Gastrocnemius medialis (tissue), 4 donors: Measurements from ENCODE around the gene SEC22C. TPM values are rescaled to one million over a fixed set of nuclear protein-coding genes. Genes with fewer than 3 reads are reported as not detected.

Experiments
- ATAC-seq, 2 donors: fragments of 150-250 bp; one replicate each; pipeline ENCODE4 v1.9.1; 2016
- DNase-seq, 2 donors: peaks; one replicate each; pipeline ENCODE4 v3.0.0-alpha.2; 2019
- H3K27ac ChIP-seq, 4 donors: fragments of 200-600 bp; sonication (generic); 1 replicate in 1 of 4; 2 replicates in 3 of 4; pipeline ENCODE4 v1.5.1; 2016 to 2018; ENCODE audit warnings: mild to moderate bottlenecking in 2 of 4, moderate library complexity in 1 of 4
- H3K27me3 ChIP-seq, 3 donors: fragments of 200-600 bp; sonication (generic) in 2 of 3; 1 replicate in 1 of 3; 2 replicates in 2 of 3; pipeline versions ENCODE4 v1.5.1 to v1.6.0; 2016 to 2019; ENCODE audit warnings: mild to moderate bottlenecking in 1 of 3, moderate library complexity in 1 of 3
- H3K36me3 ChIP-seq, 2 donors: fragments of 200-600 bp; sonication (generic) in 1 of 2; one replicate each; pipeline ENCODE4 v1.5.1; 2017 to 2018
- H3K4me1 ChIP-seq, 2 donors: fragments of 200-600 bp; sonication (generic) in 1 of 2; one replicate each; pipeline ENCODE4 v1.5.1; 2016 to 2017; ENCODE audit warnings: mild to moderate bottlenecking in 2 of 2
- H3K4me3 ChIP-seq, 4 donors: fragments of 200-600 bp; sonication (generic) in 3 of 4; 1 replicate in 1 of 4; 2 replicates in 3 of 4; pipeline ENCODE4 v1.5.1; 2016 to 2019; ENCODE audit warnings: mild to moderate bottlenecking in 2 of 4
- H3K9me3 ChIP-seq, 3 donors: fragments of 200-600 bp; sonication (generic) in 2 of 3; 1 replicate in 1 of 3; 2 replicates in 2 of 3; pipeline ENCODE4 v1.5.1; 2016 to 2019
- CTCF ChIP-seq, 5 experiments: fragments of 450-650 bp in 3 of 5; fragments of 200-600 bp in 2 of 5; sonication (generic) in 2 of 5; IDR thresholded peaks in 4 of 5; conservative IDR thresholded peaks in 1 of 5; 1 replicate in 4 of 5; 2 replicates in 1 of 5; pipeline ENCODE4 v1.5.1; 2016 to 2019; ENCODE audit warnings: antibody characterized with exemption in 5 of 5, mild to moderate bottlenecking in 3 of 5, moderate library complexity in 3 of 5
- POLR2A ChIP-seq, 2 donors: fragments of 450-650 bp; IDR thresholded peaks; one replicate each; pipeline ENCODE4 v1.6.1; 2017; ENCODE audit warnings: antibody characterized with exemption in 2 of 2, mild to moderate bottlenecking in 2 of 2, moderate library complexity in 2 of 2
- in situ Hi-C, 4 donors: fragments of 200-750 bp; cut with MboI; loops; one replicate each; pipeline versions ENCODE4 v1.15.0 to v1.8.0; 2017; ENCODE audit warnings: low sequenced_read_pairs in 4 of 4
- intact Hi-C: fragments of 100-400 bp; cut with DNase I; formaldehyde crosslinking; loops from one replicate; pipeline ENCODE4 v1.15.1; 2023; ENCODE audit warnings: low total_unique reads
- total RNA-seq, 4 donors: library from RNA; depleted of rRNA; stranded (reverse); fragments of >200 nt; gene quantifications; one replicate each; pipeline versions ENCODE4 v1.1.0 to v1.2.3, GENCODE V29; 2016

The SEC22C gene
- total RNA-seq, 4 donors from 2014 or later = 35.5 to 54.6 (median 40.6) TPM

GRCh38 chr3:42526616-42527367, 55.0 kb downstream of the SEC22C start:
- Histone ChIP-seq H3K4me1 (no peaks in the 10 kb centered on the region), H3K27ac (no peak overlapping the region), H3K9me3 (no peaks in the 10 kb centered on the region), H3K27me3 (no peaks in the 10 kb centered on the region), H3K4me3 (no peak overlapping the region), H3K36me3 (no peaks in the 10 kb centered on the region)
- intact Hi-C loops = no loop called here
- no peak for TF ChIP-seq CTCF (IDR thresholded peaks at IDR 0.05 in 4 of 5, conservative IDR thresholded peaks at IDR 0.05 in 1 of 5)
- TF ChIP-seq POLR2A (IDR thresholded peaks at IDR 0.05) = no peak
- no peak for ATAC-seq
- in situ Hi-C loops = loop anchor here in 1 of 4 donors (25.0 kb wide), 1 partner anchor 289 kb away; no protein-coding TSS in a partner anchor
- DNase-seq = no peak

- intact Hi-C loops = no loop called here
- TF ChIP-seq POLR2A (IDR thresholded peaks at IDR 0.05) (no peak), CTCF (IDR thresholded peaks at IDR 0.05 in 4 of 5, conservative IDR thresholded peaks at IDR 0.05 in 1 of 5) (no peak)
- in situ Hi-C loops = loop anchor here in 1 of 4 donors (25.0 kb wide), 1 partner anchor 289 kb away; no protein-coding TSS in a partner anchor
- Histone ChIP-seq H3K4me3 (no peak overlapping the region), H3K4me1 (no peaks in the 10 kb centered on the region), H3K36me3 (no peaks in the 10 kb centered on the region), H3K27me3 (no peaks in the 10 kb centered on the region), H3K9me3 (no peaks in the 10 kb centered on the region), H3K27ac (no peak overlapping the region)
- ATAC-seq (no peak), DNase-seq (no peak)
Observed at GRCh38 chr3:42525736-42526345, 55.9 kb downstream of the SEC22C start.

GRCh38 chr3:42525212-42525611, 56.6 kb downstream of the SEC22C start:
- no peaks in the 10 kb centered on the region for H3K27me3 ChIP-seq
- DNase-seq = no peak
- TF ChIP-seq CTCF (IDR thresholded peaks at IDR 0.05 in 4 of 5, conservative IDR thresholded peaks at IDR 0.05 in 1 of 5) (no peak), POLR2A (IDR thresholded peaks at IDR 0.05) (no peak)
- no peak overlapping the region for H3K27ac ChIP-seq
- H3K36me3 ChIP-seq = no peaks in the 10 kb centered on the region
- no peak for ATAC-seq
- in situ Hi-C loops = loop anchor here in 1 of 4 donors (25.0 kb wide), 1 partner anchor 288 kb away; no protein-coding TSS in a partner anchor
- H3K4me3 ChIP-seq = no peak overlapping the region
- no peaks in the 10 kb centered on the region for H3K9me3 ChIP-seq
- intact Hi-C loops = no loop called here
- no peaks in the 10 kb centered on the region for H3K4me1 ChIP-seq

- Histone ChIP-seq H3K4me3 (no peak overlapping the region), H3K9me3 (no peaks in the 10 kb centered on the region), H3K27ac (no peak overlapping the region), H3K36me3 (no peaks in the 10 kb centered on the region), H3K4me1 (no peaks in the 10 kb centered on the region), H3K27me3 (no peaks in the 10 kb centered on the region)
- in situ Hi-C loops (loop anchor here in 1 of 4 donors (25.0 kb wide), 1 partner anchor 287 kb away; no protein-coding TSS in a partner anchor), intact Hi-C loops (no loop called here)
- DNase-seq = no peak
- TF ChIP-seq POLR2A (IDR thresholded peaks at IDR 0.05) (no peak), CTCF (IDR thresholded peaks at IDR 0.05 in 4 of 5, conservative IDR thresholded peaks at IDR 0.05 in 1 of 5) (no peak)
- no peak for ATAC-seq
Observed at GRCh38 chr3:42524751-42525150, 57.0 kb downstream of the SEC22C start.
